H1 (cell line): ENCODE results near the gene BAZ2B. TPM values are rescaled to one million over a fixed set of nuclear protein-coding genes. Genes with fewer than 3 reads are reported as not detected.

ENCODE experiments used
- CTCF ChIA-PET: fragments of 300-600 bp; sonication (Branson Sonifier 250); formaldehyde crosslinking; loops from one replicate; lab custom pipeline; 2021; ENCODE audit not compliant: partially characterized antibody; lab: Charles Lee
- POLR2A ChIA-PET: fragments of 300-600 bp; sonication (Branson Sonifier 250); formaldehyde crosslinking; loops from one replicate; lab custom pipeline; 2021; ENCODE audit warnings: inconsistent platforms; ENCODE audit not compliant: partially characterized antibody; lab: Charles Lee
- DNase-seq, 2 experiments: peaks; one replicate each; pipeline versions ENCODE4 v3.0.0 to v3.0.0-alpha.2; 2010 to 2022; ENCODE audit warnings: low spot score in 2 of 2, low read depth in 1 of 2, mixed read lengths in 1 of 2
- FAIRE-seq: peaks from 2 replicates; lab custom pipeline; 2011; peaks lifted over from hg19 to GRCh38; lab: Jason Lieb, UNC
- H2AFZ ChIP-seq: 2 replicates; pipeline ENCODE4 v1.8.1; 2012; ENCODE audit warnings: low read length, inconsistent platforms
- H2AK5ac ChIP-seq: 2 replicates; pipeline ENCODE4 v1.6.1; 2013; ENCODE audit warnings: low read depth, low read length
- H2BK120ac ChIP-seq: replicated peaks from 2 replicates; pipeline ENCODE3; 2013; ENCODE audit warnings: low read depth, low read length, inconsistent platforms
- H2BK12ac ChIP-seq: 2 replicates; pipeline ENCODE4 v1.6.1; 2013; ENCODE audit warnings: low read depth, low read length
- H2BK15ac ChIP-seq: 2 replicates; pipeline ENCODE4 v1.6.1; 2013; ENCODE audit warnings: low read length
- H2BK20ac ChIP-seq: 2 replicates; pipeline ENCODE4 v1.6.1; 2013; ENCODE audit warnings: low read length
- H2BK5ac ChIP-seq: 2 replicates; pipeline ENCODE4 v1.6.1; 2013; ENCODE audit warnings: low read depth, low read length
- H3K14ac ChIP-seq: 2 replicates; pipeline ENCODE4 v1.6.1; 2013; ENCODE audit warnings: inconsistent platforms; ENCODE audit not compliant: insufficient read length
- H3K18ac ChIP-seq: 2 replicates; pipeline ENCODE4 v1.6.1; 2013; ENCODE audit warnings: low read length; ENCODE audit errors: extremely low read depth
- H3K23ac ChIP-seq: 2 replicates; pipeline ENCODE4 v1.6.1; 2013; ENCODE audit warnings: inconsistent platforms; ENCODE audit not compliant: insufficient read length
- H3K23me2 ChIP-seq: 2 replicates; pipeline ENCODE4 v1.6.1; 2013; ENCODE audit warnings: low read depth, low read length
- H3K27ac ChIP-seq: 2 replicates; pipeline ENCODE4 v1.6.1; 2011; ENCODE audit warnings: low read depth, low read length, inconsistent platforms
- H3K27me3 ChIP-seq, 4 experiments: replicated peaks in 1 of 4; 1 replicate in 1 of 4; 2 replicates in 3 of 4; pipeline versions ENCODE4 v1.6.1 to v1.8.1; 2011 to 2013; ENCODE audit warnings: low read length in 3 of 4, mild to moderate bottlenecking in 3 of 4, inconsistent platforms in 2 of 4, mixed read lengths in 2 of 4, moderate library complexity in 1 of 4; ENCODE audit not compliant: control insufficient read depth in 3 of 4, insufficient read depth in 3 of 4; ENCODE audit errors: extremely low read depth in 1 of 4
- H3K36me3 ChIP-seq, 4 experiments: 2 replicates each; pipeline versions ENCODE4 v1.6.1 to v1.8.1; 2011 to 2013; ENCODE audit warnings: mild to moderate bottlenecking in 4 of 4, low read length in 3 of 4, moderate library complexity in 2 of 4, control low read depth in 1 of 4, inconsistent platforms in 1 of 4; ENCODE audit not compliant: insufficient read depth in 4 of 4, control insufficient read depth in 2 of 4
- H3K4ac ChIP-seq: replicated peaks from 2 replicates; pipeline ENCODE3; 2013; ENCODE audit warnings: low read length, low read depth, mixed read lengths, inconsistent platforms; ENCODE audit not compliant: insufficient read length
- H3K4me1 ChIP-seq, 4 experiments: replicated peaks in 1 of 4; 1 replicate in 1 of 4; 2 replicates in 3 of 4; pipeline versions ENCODE4 v1.6.1 to v1.8.1; 2011 to 2013; ENCODE audit warnings: low read length in 3 of 4, inconsistent platforms in 2 of 4, mixed read lengths in 1 of 4; ENCODE audit not compliant: insufficient read depth in 4 of 4, control insufficient read depth in 3 of 4
- H3K4me2 ChIP-seq, 2 experiments: 2 replicates each; pipeline versions ENCODE4 v1.6.1 to v1.8.1; 2011 to 2013; ENCODE audit warnings: low read depth in 2 of 2, low read length in 2 of 2, control low read depth in 1 of 2, inconsistent platforms in 1 of 2, mild to moderate bottlenecking in 1 of 2; ENCODE audit not compliant: insufficient read depth in 1 of 2
- H3K4me3 ChIP-seq, 4 experiments: fragments of 200-600, 300-600 bp in 1 of 4; sonication (generic), shearing (Covaris generic), sonication (Bioruptor Twin) in 1 of 4; 2 replicates each; pipeline versions ENCODE4 v1.5.1 to v1.8.1; 2011 to 2016; ENCODE audit warnings: low read length in 4 of 4, low read depth in 3 of 4, control low read depth in 2 of 4, inconsistent platforms in 2 of 4, mild to moderate bottlenecking in 2 of 4, mixed read lengths in 1 of 4, moderate library complexity in 1 of 4; ENCODE audit not compliant: insufficient read depth in 2 of 4; ENCODE audit errors: extremely low read depth in 1 of 4
- H3K56ac ChIP-seq: replicated peaks from 2 replicates; pipeline ENCODE3; 2013; ENCODE audit warnings: low read depth, mild to moderate bottlenecking, mixed read lengths, low read length, inconsistent platforms; ENCODE audit not compliant: insufficient read length
- H3K79me1 ChIP-seq: 2 replicates; pipeline ENCODE4 v1.6.1; 2013; ENCODE audit warnings: low read depth, low read length, control low read depth
- H3K79me2 ChIP-seq, 2 experiments: 2 replicates each; pipeline versions ENCODE4 v1.6.1 to v1.8.1; 2012 to 2013; ENCODE audit warnings: low read length in 2 of 2, mild to moderate bottlenecking in 2 of 2, inconsistent platforms in 1 of 2; ENCODE audit not compliant: insufficient read depth in 2 of 2, control insufficient read depth in 1 of 2
- H3K9ac ChIP-seq, 4 experiments: replicated peaks in 1 of 4; 1 replicate in 1 of 4; 2 replicates in 3 of 4; pipeline versions ENCODE4 v1.6.1 to v1.8.1; 2011 to 2013; ENCODE audit warnings: low read depth in 3 of 4, low read length in 3 of 4, control low read depth in 2 of 4, mild to moderate bottlenecking in 2 of 4, moderate library complexity in 2 of 4, inconsistent platforms in 1 of 4; ENCODE audit errors: extremely low read depth in 1 of 4
- H3K9me3 ChIP-seq, 2 experiments: 2 replicates each; pipeline versions ENCODE4 v1.6.1 to v1.8.1; 2012 to 2013; ENCODE audit warnings: mild to moderate bottlenecking in 2 of 2, moderate library complexity in 2 of 2, control low read depth in 1 of 2, inconsistent platforms in 1 of 2, low read depth in 1 of 2, low read length in 1 of 2, mixed read lengths in 1 of 2; ENCODE audit not compliant: insufficient read depth in 2 of 2
- H4K20me1 ChIP-seq, 2 experiments: replicated peaks in 1 of 2; 2 replicates each; pipeline versions ENCODE3 to v1.8.1; 2011 to 2013; ENCODE audit warnings: inconsistent platforms in 2 of 2, low read length in 2 of 2, mild to moderate bottlenecking in 1 of 2; ENCODE audit not compliant: insufficient read depth in 2 of 2, control insufficient read depth in 1 of 2
- H4K5ac ChIP-seq: 2 replicates; pipeline ENCODE4 v1.6.1; 2013; ENCODE audit warnings: low read length, low read depth, mixed read lengths, inconsistent platforms; ENCODE audit not compliant: insufficient read length
- H4K8ac ChIP-seq: 2 replicates; pipeline ENCODE4 v1.8.0; 2013; ENCODE audit warnings: mild to moderate bottlenecking, moderate library complexity, low read length, inconsistent platforms; ENCODE audit not compliant: insufficient read depth; ENCODE audit errors: extremely low read depth
- H4K91ac ChIP-seq: replicated peaks from 2 replicates; pipeline ENCODE3; 2013; ENCODE audit warnings: low read length, mixed read lengths, inconsistent platforms; ENCODE audit not compliant: insufficient read length
- BCL11A ChIP-seq, 2 experiments: IDR thresholded peaks; one replicate each; pipeline ENCODE4 v1.6.1; 2011; ENCODE audit warnings: low read depth in 2 of 2, low read length in 2 of 2, mild to moderate bottlenecking in 2 of 2
- CTBP2 ChIP-seq: IDR thresholded peaks from 2 replicates; pipeline ENCODE4 v1.7.0; 2011; ENCODE audit warnings: borderline replicate concordance, mild to moderate bottlenecking, moderate library complexity, mixed read lengths, low read length; ENCODE audit not compliant: insufficient read depth, insufficient read length
- EZH2 ChIP-seq: fragments of 200-600 bp; sonication (generic); IDR thresholded peaks from 2 replicates; pipeline ENCODE4 v1.7.1; 2012; ENCODE audit warnings: low read depth, mild to moderate bottlenecking, moderate library complexity, low read length, inconsistent platforms; ENCODE audit not compliant: severe bottlenecking
- FOSL1 ChIP-seq: IDR thresholded peaks from 2 replicates; pipeline ENCODE4 v1.6.1; 2011; ENCODE audit warnings: mild to moderate bottlenecking, low read depth, low read length, moderate library complexity; ENCODE audit not compliant: insufficient read depth
- GABPA ChIP-seq: IDR thresholded peaks from 2 replicates; pipeline ENCODE4 v1.6.1; 2011; ENCODE audit warnings: mild to moderate bottlenecking, low read length, moderate library complexity, borderline replicate concordance; ENCODE audit not compliant: insufficient read depth
- HDAC6 ChIP-seq: IDR thresholded peaks from one replicate; pipeline ENCODE4 v1.7.1; 2012; ENCODE audit warnings: low read depth, mild to moderate bottlenecking, inconsistent platforms, low read length, moderate library complexity
- KDM5A ChIP-seq: fragments of 200-600 bp; IDR thresholded peaks from 2 replicates; pipeline ENCODE4 v1.7.1; 2012; ENCODE audit warnings: mild to moderate bottlenecking, low read length, inconsistent platforms, mixed read lengths
- MAX ChIP-seq: IDR thresholded peaks from 2 replicates; pipeline ENCODE4 v1.6.1; 2012; ENCODE audit warnings: inconsistent platforms
- POLR2A ChIP-seq, 2 experiments: IDR thresholded peaks; 1 replicate in 1 of 2; 2 replicates in 1 of 2; pipeline ENCODE4 v1.6.1; 2011; ENCODE audit warnings: low read depth in 2 of 2, low read length in 2 of 2, mild to moderate bottlenecking in 2 of 2; ENCODE audit errors: control extremely low read depth in 1 of 2
- POU5F1 ChIP-seq: IDR thresholded peaks from 2 replicates; pipeline ENCODE4 v1.6.1; 2011; ENCODE audit warnings: low read depth, mild to moderate bottlenecking, low read length, moderate library complexity
- RAD21 ChIP-seq, 2 experiments: IDR thresholded peaks in 1 of 2; conservative IDR thresholded peaks in 1 of 2; 2 replicates each; pipeline ENCODE4 v1.6.1; 2011; ENCODE audit warnings: low read depth in 2 of 2, low read length in 2 of 2, improper control_type of control experiment in 1 of 2, inconsistent platforms in 1 of 2, mild to moderate bottlenecking in 1 of 2, moderate library complexity in 1 of 2
- SIRT6 ChIP-seq: IDR thresholded peaks from one replicate; pipeline ENCODE4 v1.7.1; 2012; ENCODE audit warnings: low read length, inconsistent platforms
- SIX5 ChIP-seq: IDR thresholded peaks from 2 replicates; pipeline ENCODE4 v1.6.1; 2011; ENCODE audit warnings: mild to moderate bottlenecking, low read depth, low read length
- SP2 ChIP-seq: IDR thresholded peaks from 2 replicates; pipeline ENCODE4 v1.6.1; 2012; ENCODE audit warnings: mild to moderate bottlenecking, low read length, inconsistent platforms
- SUZ12 ChIP-seq: fragments of 200-600 bp; sonication (generic); IDR thresholded peaks from 2 replicates; pipeline ENCODE4 v1.6.1; 2012; ENCODE audit warnings: mild to moderate bottlenecking, inconsistent platforms, low read length, moderate library complexity, mixed read lengths
- polyA plus RNA-seq, 7 experiments: library from polyadenylated mRNA; depleted of rRNA in 3 of 7; stranded (reverse) in 5 of 7; unstranded in 2 of 7; fragments of >200 nt in 5 of 7; fragments of 200-250 nt in 2 of 7; gene quantifications; 1 replicate in 5 of 7; 2 replicates in 1 of 7; 4 replicates in 1 of 7; pipeline versions ENCODE4 v1.2.1 to v1.2.3, GENCODE V29; 2011 to 2013; ENCODE audit warnings: missing spikeins in 2 of 7, mixed read lengths in 2 of 7
- total RNA-seq: library from RNA; stranded (reverse); fragmentation: NEBNext Ultra II Directional; extraction: Animal tissue kit (Norgen Biotek cat#: 25700); gene quantifications from 2 replicates; pipeline ENCODE4 v1.2.1, GENCODE V29; 2021

BAZ2B gene
- total and polyA plus RNA-seq, 2 of the 8 experiments (the other 6 are each of a cell fraction or from before 2014, with no cell fraction given) = 15.2 to 46.3 TPM

DNA sequence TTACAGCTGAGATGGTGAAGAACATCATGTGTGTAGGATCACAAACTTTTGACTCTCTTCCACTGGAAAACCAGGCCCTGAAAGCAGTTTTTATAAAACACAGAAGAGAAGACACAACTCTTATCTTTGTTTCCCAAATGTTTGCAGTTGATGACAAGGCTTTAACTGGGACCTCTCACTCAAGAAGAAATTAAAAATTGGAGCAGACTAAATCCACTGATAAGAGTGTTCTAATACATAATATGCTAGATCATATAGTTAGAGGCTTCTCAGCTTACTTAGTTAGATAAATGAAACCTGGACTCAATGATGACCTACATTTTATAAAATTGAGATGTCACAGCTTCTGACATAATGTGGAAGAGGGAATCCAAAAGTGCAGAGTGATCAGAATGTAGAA, 171.6 kb downstream of the BAZ2B start:
- H4K5ac ChIP-seq = no peak overlapping the region
- no peaks in the 10 kb centered on the region for H3K23me2 ChIP-seq
- no peak overlapping the region for H3K23ac ChIP-seq
- DNase-seq (no peak), FAIRE-seq (no peak)
- H3K4me2 ChIP-seq = no peak overlapping the region
- H3K27ac ChIP-seq = no peak overlapping the region
- H2BK5ac ChIP-seq = no peak overlapping the region
- H4K8ac ChIP-seq = no peak overlapping the region
- no peak overlapping the region for H3K9ac ChIP-seq
- H2BK120ac ChIP-seq = no peak overlapping the region
- peaks cover 0 to 5% (median 2%) of the 10 kb centered on the region in 4 experiments; a peak in 2 of 7 replicates for H3K4me1 ChIP-seq
- no peaks in the 10 kb centered on the region for H3K27me3 ChIP-seq
- no peak overlapping the region for H4K91ac ChIP-seq
- H3K18ac ChIP-seq = no peak overlapping the region
- H3K56ac ChIP-seq = no peak overlapping the region
- no peaks in the 10 kb centered on the region for H4K20me1 ChIP-seq
- no peaks in the 10 kb centered on the region for H3K9me3 ChIP-seq
- H3K4me3 ChIP-seq = no peak overlapping the region
- POLR2A ChIA-PET = interaction anchor here (0.6 to 1.9 kb wide), 2 partner anchors 267 to 1066 kb away, joined by 3 to 4 read pairs; partner anchors contain the start of gene MARCHF7
- no peak overlapping the region for H3K4ac ChIP-seq
- no peak overlapping the region for H2AFZ ChIP-seq
- CTCF ChIA-PET = interaction anchor here (0.7 kb wide), 1 partner anchor 51 kb away, joined by 3 read pairs; no protein-coding TSS in a partner anchor
- no peaks in the 10 kb centered on the region; the same call in 1 of the 2 replicates for H3K79me1 ChIP-seq
- no peaks in the 10 kb centered on the region for H3K79me2 ChIP-seq
- no peak overlapping the region for H2AK5ac ChIP-seq
- no peak overlapping the region for H2BK15ac ChIP-seq
- H2BK20ac ChIP-seq = no peak overlapping the region
- H3K36me3 ChIP-seq = peaks cover 0 to 39% (median 8%) of the 10 kb centered on the region in 4 experiments; a peak in 3 of 8 replicates
- no peak overlapping the region for H3K14ac ChIP-seq
- no peak overlapping the region for H2BK12ac ChIP-seq
- TF ChIP-seq CTBP2 (no peak), SUZ12 (no peak), RAD21 (IDR thresholded peaks at IDR 0.05 in 1 of 2, conservative IDR thresholded peaks at IDR 0.05 in 1 of 2; ENCODE audit: low read depth in 2 of 2, low read length in 2 of 2) (no peak), HDAC6 (no peak), GABPA (no peak), SP2 (no peak), EZH2 (no peak), POU5F1 (no peak), SIX5 (no peak), MAX (no peak), SIRT6 (no peak), BCL11A (IDR thresholded peaks at IDR 0.05; ENCODE audit: low read depth in 2 of 2, low read length in 2 of 2) (no peak), FOSL1 (no peak), POLR2A (IDR thresholded peaks at IDR 0.05; ENCODE audit: control extremely low read depth in 1 of 2, low read depth in 2 of 2, low read length in 2 of 2) (no peak), KDM5A (no peak)
